ENCODE data around the gene POLD3.

Gene POLD3, protein sequence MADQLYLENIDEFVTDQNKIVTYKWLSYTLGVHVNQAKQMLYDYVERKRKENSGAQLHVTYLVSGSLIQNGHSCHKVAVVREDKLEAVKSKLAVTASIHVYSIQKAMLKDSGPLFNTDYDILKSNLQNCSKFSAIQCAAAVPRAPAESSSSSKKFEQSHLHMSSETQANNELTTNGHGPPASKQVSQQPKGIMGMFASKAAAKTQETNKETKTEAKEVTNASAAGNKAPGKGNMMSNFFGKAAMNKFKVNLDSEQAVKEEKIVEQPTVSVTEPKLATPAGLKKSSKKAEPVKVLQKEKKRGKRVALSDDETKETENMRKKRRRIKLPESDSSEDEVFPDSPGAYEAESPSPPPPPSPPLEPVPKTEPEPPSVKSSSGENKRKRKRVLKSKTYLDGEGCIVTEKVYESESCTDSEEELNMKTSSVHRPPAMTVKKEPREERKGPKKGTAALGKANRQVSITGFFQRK

DNA sequence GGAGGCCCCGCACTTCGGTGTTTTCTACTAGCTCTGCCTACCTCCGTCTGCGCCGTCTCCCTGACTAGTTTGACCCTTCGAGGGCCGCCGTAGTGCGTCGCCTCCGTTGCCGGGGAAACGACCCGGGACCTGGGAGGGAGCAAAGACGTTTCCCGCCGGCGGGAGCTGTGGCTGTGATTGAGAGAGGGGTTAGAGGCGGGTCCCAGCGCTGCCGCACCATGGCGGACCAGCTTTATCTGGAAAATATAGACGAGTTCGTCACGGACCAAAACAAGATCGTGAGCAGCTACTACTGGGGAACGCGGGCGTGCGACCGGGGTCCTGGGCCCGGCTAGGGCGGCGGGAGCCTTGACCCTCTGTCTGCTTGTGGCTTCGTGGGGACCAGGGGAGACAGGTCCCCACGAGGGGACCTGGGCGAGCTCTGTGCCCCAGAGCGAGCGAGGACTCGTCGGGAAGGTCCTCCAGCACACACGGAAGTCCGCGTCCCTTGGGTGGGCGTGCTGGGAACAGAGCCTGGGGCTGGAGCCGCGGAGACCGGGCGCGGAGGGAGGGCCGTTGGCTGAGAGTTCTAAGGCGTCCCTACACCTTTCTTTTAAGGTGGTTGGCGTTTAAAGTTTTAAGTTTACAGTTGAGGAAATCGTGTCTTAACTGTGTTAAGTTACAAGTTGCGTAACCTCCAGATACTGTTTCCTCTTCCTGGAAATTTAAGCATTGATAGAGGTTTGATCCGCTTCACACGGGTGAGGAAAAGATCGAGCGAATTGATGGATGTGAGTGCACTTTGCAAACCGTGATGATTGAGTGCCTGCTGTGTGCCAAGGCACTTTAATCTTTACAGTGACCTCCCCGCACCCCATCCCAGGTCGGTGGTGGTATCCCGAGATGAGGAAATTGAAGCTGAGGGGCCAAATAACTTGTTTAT, at the start of gene POLD3:
POLD3 (plus strand) TSS at position 142 of the 922 bp plus-strand sequence; CDS start at position 219, 77 bp downstream.
- DNase-seq, result peak; percentile 91

DNA sequence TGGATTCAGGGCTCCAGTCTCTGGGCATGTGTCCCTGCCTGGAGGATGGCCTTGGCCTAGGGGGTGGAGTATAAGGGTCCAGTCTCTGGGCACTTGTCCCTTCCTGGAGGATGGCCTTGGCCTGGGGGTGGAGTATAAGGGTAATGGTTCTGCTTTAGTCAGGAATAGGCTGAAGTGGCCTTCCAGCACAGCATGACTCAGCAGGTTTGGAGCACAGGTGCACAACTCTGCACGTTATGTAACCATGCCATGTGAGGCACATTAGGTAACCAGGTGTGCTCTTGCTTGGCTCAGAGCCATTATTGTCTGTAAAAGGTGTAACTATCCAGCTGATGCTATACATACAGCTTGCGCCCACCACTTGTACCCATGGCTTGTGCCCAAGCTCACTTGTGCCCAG, 48.4 kb upstream of the POLD3 start:
- DNase-seq, result no peak

DNA sequence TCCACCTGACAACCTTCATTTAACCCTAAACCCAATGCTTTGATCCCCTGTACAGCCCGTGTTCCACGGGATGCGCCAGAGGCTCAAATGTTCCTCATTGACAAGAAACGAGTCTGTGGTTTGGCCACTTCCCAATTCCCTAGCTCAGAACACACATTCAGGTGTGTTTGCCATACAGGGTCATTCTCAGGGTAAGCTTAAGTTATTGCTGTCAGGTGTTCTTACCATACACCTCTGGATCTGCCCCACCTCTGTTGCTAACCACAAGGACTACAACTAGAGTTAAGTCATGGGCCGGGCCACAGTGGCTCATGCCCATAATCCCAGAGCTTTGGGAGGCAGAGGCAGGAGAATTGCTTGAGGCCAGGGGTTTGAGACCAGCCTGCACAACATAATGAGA, 45.6 kb upstream of the POLD3 start:
- no peak for DNase-seq

DNA sequence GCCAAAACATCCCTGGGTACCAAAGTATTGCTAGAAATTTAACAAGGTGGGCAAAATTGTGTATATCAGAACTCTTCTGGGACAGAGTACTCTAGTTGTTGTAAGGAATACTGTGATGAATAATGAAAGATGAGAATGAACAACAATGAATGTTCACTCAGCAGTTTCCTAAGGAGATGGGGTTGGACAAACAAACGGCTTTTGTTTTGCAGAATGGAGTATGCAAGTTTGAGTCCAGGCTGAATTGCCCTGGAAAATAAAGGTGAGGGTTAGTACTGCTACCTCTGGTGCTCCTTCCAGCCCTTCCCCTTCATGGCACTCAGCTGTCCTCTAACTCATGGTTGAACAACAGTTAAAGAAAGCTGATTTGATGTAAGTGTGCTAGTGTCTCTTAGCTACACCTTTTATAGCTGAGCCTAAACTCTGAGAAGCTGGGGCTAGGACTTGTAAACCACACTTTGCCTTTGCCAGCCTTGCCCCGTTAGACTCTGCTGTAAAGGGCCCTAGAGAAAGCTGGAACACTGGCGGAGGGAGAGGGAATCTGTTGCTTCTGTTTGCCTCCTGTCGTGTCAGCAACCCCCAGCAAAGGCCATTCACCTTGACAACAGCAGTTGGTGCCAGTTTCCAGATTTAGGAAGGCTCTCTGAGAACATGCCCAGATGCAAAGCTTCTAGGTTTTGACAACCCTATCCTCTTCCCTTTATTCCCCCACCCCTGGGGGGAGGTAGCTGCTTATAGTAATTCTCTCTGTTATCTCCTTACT, 41.2 kb upstream of the POLD3 start:
- no peak for DNase-seq

DNA sequence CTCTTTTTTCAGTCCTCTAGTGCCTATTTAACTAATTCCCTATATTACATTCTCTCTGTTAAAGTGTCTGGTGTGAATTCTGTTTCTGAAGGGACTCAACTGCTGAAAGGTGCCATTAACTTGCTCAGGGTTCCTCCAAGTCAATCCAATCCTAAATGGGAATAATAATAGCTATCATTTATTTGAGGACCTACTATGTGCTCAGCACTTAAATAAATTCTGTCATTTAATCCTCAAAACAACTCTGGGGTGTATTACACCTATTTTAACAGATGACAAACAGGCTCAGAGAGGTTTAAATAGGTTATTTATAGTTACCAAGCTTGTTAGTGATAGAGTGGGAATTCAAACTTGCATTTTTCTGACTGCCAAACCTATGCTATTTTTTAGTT, 40.6 kb upstream of the POLD3 start:
- DNase-seq, result no peak

DNA sequence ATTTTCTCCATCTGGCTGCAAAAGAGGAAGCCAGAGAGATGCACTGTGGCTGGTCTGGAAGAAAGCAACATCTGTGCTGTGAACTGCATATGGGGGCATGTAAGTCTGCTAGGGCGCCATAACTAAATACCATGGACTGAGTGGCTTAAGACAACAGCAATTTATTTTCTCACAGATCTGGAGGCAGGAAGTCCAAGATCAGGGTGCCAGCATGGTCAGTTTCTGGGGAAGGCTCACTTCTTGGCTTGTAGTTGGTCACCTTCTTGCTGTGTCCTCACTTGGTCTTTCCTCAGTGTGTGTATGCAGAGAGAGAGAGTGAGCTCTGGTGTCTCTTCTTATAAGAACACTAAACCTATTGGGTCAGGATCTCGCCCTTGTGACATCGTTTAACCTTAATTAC, 34.9 kb upstream of the POLD3 start:
- no peak for DNase-seq

DNA sequence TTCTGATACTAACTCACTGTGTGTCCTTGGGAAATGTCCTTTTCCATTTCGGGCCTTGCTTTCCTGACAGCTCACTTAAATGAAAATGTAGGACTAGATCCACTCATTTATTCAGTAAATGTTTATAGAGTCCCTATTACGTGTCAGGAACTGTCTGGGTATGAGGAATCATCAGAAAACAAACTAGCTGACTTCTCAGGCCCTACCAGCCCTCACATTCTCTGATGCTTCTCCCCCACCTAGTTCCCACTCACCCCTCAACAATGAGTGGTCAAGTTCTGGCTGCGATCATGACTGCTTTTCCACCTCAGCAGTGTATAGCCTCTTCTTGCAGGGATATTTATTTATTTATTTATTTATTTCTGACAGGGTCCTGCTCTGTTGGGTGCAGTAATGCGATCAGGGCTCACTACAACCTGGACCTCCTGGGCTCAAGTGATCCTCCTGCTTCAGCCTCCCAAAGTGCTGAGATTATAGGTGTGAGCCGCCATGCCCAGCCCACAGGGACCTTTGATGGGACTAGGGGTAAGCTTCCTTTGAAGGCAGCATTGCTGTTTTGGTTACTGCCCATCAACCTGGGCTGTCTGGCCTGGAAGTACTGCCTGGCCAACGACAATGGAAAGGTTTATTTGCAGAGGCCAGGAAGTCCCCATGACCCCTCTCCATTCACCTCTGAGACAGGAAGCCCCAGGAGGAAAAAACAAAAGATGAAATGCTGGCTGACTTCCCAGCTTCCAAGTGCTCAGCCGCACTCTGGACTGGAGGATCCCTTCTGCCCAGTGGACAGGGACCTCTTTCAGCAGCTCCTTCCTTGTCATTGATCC, 33.1 kb upstream of the POLD3 start:
- DNase-seq, result no peak

DNA sequence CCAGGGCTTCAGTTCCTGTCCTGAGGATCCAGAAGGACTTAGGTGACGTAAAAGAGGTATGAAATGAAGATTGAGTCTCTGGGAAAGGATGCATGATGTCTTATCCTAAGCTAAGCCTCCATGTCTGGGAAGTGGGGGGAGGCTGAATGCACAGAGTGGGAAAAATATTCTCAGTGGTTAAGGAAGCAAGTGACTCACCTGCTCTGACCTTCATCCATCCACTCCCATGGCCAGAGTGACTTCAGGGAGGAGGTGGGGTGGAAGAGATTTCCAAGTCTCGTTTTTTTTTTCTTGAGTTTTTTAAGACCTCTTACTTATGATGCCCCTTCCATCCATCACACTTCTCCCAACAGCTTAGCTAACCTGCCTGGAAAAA, 32.5 kb upstream of the POLD3 start:
- DNase-seq, result no peak

DNA sequence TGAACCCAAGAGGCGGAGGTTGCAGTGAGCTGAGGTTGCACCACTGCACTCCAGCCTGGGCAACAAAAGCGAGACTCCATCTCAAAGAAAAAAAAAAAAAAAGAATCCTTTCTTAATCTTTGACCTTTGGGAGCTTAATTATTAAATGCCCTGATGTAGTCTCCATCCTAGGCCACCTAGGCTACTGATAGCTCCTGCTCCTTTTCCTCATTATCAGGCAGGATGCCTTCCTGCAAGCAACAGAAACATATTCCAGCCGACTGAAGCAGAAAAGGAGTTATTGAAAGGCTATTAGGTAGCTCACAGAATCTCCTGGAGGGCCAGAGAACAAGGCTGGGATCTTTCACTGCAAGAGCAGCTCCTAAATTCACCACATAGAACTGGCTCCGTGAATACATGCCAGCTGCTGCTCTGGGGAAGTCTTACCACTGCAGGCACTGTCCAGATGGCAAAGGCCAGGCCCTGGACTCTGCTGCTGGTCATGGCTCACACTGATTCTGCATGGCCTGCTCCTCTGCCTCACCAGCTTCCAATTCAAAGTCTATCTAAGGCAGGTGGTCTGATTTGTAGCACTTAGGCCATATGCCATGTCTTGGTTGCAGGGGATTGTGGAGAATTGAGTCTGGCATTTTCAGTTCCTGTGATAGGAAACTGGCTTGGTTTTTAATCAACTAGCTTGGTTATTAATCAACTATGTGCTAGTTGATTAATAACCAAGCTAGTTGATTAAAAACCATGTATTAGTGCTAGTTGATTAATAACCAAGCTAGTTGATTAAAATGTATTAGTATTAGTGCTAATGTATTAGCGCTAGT, 26.0 kb upstream of the POLD3 start:
- no peak for DNase-seq

DNA sequence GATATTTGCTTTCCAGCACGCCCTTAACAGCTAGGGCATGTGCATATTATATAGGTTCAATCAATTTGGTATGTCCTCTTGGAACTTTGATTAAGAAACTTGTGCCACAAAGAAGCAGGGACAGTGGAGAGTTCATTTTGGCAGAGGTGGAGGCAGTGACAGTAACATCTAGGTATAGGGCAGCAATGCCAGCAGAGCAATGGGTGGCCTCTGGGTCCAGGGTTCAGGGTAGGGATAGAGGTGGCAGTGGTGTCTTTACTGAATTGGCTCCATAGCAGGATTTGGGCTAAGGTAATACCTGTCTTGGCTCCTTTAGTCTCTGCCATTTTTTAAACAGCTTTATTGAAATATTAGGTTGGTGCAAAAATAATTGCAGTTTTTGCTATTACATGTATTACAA, 24.4 kb upstream of the POLD3 start:
- DNase-seq, result no peak

DNA sequence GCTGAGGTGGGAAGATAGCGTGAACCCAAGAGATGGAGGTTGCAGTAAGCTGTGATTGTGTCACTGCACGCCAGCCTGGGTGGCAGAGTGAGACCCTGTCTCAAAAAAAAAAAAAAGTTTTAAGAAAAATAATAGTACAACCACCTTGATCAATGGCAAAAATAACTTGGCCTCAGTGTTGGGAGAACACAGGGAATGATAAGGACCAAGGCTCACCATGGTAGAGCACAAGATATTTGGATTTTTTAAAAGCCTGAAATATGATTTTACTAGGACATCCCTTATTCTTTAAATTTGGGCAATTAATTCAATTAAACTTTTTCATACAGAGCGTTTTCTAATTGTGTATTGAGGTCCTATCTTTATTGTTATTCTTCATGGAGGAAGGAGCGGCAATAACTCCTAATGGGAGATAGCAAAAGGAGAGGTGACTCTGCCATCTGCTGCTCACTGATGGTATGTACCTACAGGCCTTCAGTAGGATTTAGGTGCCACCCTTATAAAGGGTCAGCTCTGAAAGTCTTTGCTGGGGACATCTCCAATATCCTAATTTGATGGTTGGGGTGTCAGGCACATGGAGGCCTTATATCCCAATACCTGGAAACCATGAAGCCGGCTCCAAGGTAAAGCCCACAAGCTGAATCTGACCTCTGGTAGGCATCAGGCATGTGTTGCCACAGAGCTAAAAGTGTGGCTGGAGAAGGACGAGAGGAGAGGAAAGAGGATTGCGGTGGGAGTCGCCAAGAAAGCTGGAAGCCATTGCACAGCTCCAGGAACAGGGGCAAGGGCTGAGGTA, 21.9 kb upstream of the POLD3 start:
- no peak for DNase-seq

DNA sequence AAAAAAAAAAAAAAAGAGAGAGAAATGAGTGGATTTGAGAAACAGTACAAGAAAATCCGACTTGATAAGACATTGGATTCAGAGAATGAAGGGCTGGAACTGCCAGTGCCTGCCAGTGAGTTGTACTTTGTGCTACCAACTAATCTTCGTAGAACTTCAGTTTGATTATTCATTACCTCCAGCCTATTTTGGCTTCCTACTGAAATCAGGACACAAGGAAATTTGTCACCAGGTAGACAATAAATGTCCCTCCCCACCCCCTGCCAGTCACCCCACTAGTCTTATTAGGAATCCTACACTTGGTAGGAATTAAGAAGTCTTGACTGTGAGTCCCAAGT, 21.4 kb upstream of the POLD3 start:
- no peak for DNase-seq

DNA sequence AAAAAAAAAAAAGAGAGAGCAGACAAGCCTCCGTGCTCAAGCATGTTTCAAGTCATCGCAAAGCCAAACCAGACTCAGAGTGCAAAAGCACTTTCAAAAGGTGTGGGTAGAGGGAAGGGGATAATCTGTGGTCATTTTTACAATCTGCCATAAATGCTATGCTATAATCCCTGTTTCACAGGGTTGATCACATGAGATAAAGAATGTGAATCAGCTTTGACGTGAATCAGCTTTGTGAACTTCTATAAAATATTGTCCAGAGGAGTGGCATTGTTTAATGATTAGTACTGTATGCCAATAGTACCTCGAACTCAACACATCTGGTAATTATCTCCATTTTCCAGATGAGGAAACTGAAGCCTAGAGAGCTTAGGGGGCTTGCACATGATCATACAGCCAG, 20.0 kb upstream of the POLD3 start:
- DNase-seq, result no peak

DNA sequence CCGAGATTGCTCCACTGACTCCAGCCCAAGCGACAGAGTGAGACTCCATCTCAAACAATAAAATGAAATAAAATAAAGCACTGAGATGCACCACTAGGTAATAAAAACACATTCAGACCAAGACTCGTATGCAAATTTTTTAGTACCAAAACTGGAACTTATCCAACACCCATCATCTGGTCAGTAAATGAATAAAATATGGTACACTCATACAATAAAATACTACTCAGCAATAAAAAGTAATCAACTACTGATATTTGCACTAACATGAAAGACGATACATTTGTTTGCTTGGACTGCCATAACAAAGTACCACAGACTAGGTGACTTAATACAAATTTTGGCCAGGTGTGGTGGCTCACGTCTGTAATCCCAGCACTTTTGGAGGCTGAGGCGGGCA, 17.8 kb upstream of the POLD3 start:
- DNase-seq, result no peak

DNA sequence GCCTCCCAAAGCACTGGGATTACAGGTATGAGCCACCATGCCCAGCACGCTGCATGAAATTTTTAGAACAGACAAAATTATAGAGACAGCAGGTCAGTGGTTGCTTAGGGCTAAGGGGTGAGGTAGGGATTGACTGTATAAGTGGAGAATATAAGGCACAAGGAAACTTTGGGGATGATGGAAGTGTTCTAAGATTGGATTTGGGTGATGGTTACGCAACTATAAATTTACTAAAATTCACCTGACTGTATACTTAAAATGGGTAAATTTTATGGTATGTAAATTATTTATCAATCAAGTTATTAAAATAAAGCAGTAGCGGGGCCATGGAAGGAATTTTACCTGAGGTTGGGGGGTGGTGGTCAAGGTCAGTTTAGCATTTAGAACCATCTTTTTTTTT, 16.4 kb upstream of the POLD3 start:
- no peak for DNase-seq

DNA sequence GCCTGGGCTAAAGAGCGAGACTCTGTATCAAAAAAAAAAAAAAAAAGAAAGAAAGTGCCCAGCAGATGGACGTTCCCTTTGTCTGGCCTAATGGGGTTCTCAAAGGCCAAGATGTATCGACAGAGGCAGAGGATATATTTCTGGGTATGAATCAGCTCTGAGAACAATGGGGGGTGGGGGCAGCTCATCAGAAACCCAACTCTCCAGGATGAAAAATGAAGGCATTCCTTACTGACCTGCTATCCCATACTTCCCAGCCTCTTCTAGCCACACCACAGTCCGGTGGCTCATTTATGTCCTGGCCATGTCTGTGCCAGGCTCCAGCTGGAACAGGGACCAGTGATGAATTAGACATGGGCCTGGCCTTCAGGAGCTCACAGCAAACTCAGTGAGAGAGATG, 15.2 kb upstream of the POLD3 start:
- no peak for DNase-seq

DNA sequence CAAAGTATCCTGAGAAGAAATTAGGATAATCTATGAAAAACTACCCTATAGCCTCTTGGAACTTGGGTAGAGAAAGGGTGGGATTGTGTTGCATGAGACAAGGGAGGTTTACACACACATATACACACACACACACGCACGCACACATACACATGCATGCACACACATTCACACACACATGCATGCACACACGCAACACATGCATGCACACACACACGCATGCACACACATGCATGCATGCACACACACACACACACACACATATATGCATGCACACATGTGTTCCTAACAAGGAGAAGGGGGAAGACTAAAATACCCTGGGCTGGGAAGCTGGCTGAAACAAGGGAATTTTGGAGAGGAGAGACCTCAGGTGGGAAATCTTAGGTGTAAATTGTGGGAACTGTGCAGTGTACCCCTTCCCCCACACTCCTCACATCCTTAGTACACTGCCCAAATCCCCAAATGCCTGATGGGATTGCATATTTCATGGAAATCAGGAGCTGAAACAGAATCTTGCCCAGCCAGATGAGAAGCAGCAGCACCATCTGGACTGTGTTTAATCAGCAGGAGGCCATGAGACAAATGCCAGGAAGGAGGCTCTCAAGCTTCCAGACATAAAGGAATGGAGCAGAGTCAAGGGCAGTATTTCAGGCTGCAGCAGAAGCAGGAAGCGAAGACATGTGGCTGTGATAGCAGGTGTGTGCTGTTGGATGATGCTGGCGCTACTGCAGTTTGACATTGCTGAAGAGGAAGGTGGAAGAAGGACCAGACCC, 14.6 kb upstream of the POLD3 start:
- no peak for DNase-seq

DNA sequence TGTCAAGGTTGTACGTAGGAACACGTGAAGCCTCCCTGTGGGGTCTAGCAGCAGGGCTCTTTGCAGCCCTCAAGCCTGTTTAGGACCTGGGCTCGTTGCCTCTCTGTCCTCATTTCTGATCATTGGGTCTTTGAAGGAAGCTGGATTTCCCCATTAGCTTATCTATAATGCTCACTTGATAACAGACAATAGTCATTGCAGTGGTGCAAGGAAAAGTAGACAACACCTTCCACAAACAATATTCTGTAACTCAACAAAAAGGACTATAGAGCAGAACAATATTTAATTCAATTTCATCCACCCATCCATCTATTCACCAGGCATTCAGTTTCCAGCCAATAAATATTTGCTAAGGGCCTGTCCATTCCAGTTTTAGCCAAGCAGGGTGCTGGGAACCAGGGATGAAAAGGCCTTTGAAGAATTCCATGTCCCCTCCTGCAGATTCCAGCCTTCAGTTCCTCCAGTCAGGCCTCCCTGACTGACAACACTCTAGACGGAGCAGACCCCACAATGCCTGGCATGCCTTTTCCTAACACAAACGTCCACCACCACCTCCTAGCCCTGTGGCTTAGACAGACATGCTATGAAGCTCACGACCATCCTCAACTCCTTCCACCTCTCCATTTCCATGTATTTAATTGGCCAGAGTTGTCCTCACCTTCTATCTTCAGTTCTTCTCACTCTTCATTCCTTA, 12.7 kb upstream of the POLD3 start:
- DNase-seq, result no peak

DNA sequence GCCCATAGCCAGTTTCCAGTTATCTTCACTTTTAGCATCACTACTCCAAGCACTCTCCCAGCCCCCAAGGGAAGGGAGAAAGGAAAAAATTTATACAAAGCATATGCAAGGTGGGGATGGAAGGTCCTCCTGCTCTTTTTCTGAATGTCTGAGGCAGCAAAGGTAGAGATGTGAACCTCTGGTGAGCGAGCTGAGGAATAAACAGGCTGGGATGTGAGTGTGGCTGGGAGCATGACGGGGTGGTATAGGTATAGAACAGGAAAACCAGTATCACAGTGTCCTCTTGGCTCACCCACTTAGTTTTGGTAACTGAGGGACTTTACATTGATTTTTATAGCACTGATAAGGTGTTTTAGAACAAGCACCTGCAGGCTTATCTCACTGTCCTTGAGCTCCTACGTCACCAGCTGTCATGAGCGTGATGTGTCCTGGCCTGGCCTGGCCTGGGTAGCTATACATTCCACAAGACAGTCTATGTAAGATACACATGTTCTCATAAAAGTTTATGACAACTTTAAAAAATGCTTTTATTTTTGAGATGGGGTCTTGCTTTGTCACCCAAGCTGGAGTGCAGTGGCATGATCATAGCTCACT, 10.3 kb upstream of the POLD3 start:
- DNase-seq, result no peak
